ENCODE results near the gene CD79A.

CD79A gene

DNA sequence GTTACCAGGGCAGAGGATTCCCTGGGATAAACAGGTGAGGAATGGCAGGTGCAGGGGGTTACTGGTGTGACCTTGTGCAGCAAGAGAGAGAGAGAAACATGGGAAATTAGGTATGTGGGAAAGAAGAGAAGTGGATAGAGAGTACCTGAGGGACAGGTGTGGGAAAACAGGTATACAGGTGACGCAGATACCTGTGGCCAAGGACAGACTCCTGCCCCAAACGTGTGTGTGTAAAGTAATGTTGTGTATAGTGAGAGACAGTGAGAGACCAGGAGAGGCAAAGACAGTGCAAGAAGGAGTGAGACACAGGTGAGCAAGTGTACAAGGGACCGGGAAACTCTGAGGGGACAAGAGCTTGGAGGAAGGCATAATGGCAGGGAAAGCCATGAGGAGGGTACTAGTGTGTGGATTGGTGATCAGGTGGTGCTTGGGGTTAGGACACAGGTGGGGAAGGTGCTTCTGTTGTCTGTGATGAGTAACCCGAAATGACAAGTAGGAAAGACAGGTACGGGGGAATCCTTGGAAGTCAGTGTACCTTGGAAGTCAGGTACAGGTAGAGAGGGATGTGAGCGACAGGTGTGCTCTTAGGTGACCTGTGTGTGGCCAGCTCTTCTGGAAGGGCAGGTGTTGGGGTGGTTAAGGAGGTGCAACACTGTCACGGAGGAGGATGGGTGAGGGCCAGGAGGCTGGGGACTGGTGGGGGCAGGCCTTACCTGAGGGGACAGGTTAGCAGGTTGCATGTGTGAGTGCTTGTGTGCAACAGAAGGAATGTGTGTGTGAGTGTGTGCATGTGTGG, 48.3 kb downstream of the CD79A start:
- no peak overlapping the region for H3K4me3 ChIP-seq
- no peak for DNase-seq (ENCODE audit: low read depth, low spot score)
- H3K36me3 ChIP-seq (ENCODE audit: insufficient read depth, low read length): no peaks in the 10 kb centered on the region

DNA sequence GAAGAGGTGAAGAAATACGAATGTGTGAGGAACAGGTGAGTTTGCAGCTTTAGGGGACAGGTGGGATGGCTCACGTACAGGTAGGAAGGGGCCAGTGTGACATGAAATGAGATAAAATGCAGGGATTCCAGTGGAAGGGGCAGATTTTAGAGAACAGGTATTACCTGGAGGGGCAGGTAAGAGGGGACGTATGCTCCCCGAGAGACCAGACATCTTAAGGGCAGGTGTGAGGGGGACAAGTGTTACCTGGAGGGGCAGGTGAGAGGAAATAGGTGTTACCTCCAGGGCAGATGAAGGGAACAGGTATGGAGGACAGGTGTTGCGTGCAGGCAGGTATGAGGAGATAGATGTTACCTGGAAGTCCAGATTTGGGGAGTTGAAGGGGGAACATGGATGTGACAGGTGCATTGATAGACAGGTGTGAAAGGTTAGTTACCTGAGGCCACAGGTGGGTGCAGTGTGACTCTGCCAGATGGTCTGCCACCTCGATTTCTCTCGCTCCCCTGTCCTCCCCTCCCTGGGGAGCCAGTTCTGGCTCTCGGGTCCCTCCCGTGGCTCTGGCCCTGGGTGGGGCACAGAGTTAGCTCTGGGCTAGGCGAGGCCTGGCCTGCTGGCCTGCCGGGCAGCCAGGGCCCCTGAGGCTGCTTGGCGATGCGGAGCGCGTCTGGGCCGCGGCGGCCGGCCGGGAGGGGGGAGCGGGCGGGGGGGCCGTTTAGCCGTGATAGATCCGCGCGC, 49.1 kb downstream of the CD79A start:
- no peak for DNase-seq (ENCODE audit: low read depth, low spot score)
- Histone ChIP-seq H3K4me3 (no peak overlapping the region), H3K27ac (no peak overlapping the region), H3K9ac (ENCODE audit: insufficient read length) (no peak overlapping the region), H3K36me3 (ENCODE audit: insufficient read depth, low read length) (no peaks in the 10 kb centered on the region), H3K9me3 (ENCODE audit: low read depth, low read length) (no peaks in the 10 kb centered on the region)
- TF ChIP-seq FOXP2 (optimal IDR thresholded peaks at IDR 0.05; ENCODE audit: control extremely low read depth, extremely low read length, insufficient read depth): no peak
- TF ChIP-seq POLR2AphosphoS5 (IDR thresholded peaks at IDR 0.05; ENCODE audit: borderline replicate concordance, low read depth, low read length): no peak

More for the DNA sequence above, 48.3 kb downstream of the CD79A start:
- Histone ChIP-seq H3K27ac (no peak overlapping the region), H3K9ac (ENCODE audit: insufficient read length) (no peak overlapping the region), H3K9me3 (ENCODE audit: low read depth, low read length) (no peaks in the 10 kb centered on the region)
- TF ChIP-seq POLR2AphosphoS5 (IDR thresholded peaks at IDR 0.05; ENCODE audit: borderline replicate concordance, low read depth, low read length): no peak

DNA sequence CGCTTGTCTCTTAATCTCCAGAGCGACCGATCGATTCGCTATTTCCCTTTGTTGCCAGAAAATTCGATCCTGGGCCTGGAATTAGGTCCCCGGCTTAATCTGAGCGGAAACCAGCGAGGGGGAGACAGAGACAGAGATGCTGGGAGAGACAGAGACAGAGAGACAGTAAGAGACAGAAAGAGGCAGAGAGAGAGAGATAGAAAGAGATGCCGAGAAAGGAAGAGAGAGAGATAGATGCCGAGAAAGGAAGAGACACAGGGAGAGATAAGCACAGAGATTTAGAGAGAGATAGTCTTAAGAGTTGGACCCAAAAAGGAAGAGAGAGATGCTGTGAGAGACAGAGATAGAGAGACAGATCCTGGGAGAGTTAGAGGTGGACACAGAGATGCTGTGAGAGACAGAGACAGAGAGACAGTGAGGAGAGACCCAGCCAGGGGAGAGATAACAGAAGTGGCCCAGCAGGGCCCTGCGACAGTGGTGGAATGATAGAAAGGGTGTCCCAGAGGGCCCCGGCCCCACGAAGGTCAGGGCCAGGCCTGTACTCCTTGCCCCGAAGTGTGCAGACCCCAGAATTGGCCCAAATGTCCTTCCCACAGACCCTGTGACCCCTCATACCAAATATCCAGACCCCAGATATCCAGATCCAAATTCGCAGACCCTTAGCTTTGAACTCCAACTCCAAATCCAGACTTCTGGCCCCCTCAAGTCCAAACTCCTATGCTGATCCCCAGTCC, 49.9 kb downstream of the CD79A start:
- no peaks in the 10 kb centered on the region for H3K9me3 ChIP-seq (ENCODE audit: low read depth, low read length)
- no peak overlapping the region for H3K27ac ChIP-seq
- no peak overlapping the region for H3K9ac ChIP-seq (ENCODE audit: insufficient read length)
- DNase-seq (ENCODE audit: low read depth, low spot score): no peak
- no peak for TF ChIP-seq FOXP2 (optimal IDR thresholded peaks at IDR 0.05; ENCODE audit: control extremely low read depth, extremely low read length, insufficient read depth)
- no peak for TF ChIP-seq POLR2AphosphoS5 (IDR thresholded peaks at IDR 0.05; ENCODE audit: borderline replicate concordance, low read depth, low read length)
- no peak for TF ChIP-seq EZH2 (IDR thresholded peaks at IDR 0.05)
- H3K36me3 ChIP-seq (ENCODE audit: insufficient read depth, low read length): no peaks in the 10 kb centered on the region
- H3K4me3 ChIP-seq: no peak overlapping the region

DNA sequence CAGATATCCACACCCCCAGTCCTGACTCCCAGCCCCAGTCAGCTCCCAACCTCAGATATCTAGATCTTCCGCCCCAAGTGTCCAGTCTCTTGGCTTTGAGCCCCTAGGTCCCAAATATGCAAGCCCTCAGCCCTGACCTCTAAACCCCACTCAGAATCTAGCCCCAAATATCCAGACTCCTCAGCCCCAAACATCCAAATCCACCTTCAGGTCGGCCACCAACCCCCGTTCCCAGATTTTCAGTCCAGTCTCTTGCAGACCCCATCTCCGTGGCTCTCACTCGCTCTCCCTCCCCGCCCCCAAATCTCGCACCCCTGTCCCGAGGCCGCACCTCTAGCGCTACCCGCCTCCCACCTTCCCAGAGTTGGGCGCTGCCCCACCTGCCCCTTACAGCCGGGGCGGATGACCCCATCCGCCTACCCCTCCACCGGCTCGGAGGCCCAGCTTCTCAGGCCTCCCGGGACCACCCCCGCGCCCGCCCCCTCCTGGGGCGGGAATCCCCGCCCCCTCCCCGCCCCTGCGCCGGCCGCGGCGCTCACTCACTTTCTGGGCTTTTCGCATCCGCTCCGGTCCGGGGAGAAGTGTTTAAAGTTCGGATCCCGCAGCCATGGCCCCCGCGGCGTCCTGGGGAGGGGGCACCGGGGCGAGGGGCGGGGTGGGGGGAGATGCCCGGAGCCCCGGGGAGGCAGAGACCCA, 50.6 kb downstream of the CD79A start:
- no peaks in the 10 kb centered on the region for H3K9me3 ChIP-seq (ENCODE audit: low read depth, low read length)
- no peak overlapping the region for H3K27ac ChIP-seq
- peak overlapping the region; percentile 88 for H3K4me3 ChIP-seq
- TF ChIP-seq EZH2 (IDR thresholded peaks at IDR 0.05): no peak
- H3K9ac ChIP-seq (ENCODE audit: insufficient read length): peak overlapping the region; percentile 10
- H3K36me3 ChIP-seq (ENCODE audit: insufficient read depth, low read length): no peaks in the 10 kb centered on the region
- no peak for DNase-seq (ENCODE audit: low read depth, low spot score)

DNA sequence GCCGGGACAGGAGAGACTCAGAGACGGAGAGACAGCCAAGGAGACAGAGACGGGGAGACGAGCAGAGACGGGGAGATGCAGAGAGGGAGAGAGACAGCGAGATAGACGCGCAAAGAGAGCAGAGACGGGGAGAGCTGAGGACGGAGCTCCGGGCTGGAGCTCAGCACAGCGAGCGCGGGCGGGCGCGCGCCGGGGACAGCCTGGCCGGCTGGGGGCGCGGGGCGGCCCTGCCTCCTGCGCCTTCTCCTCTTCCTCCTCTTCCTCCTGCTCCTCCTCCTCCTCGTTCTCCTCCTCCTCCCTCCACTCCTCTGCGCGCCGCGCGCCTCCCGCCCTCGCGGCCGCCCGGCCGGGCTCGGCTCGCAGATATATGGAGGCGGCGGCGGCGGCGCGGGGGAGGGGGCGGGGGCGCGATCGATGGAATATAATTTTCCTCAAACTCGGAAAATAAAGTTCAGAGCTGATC, 51.2 kb downstream of the CD79A start, which contains the start of gene ERFL:
TSS of gene ERFL (minus strand) at position 229 of the 463 bp plus-strand sequence. CDS start 15,530 bp downstream, outside the sequence.
- Histone ChIP-seq H3K9me3 (ENCODE audit: low read depth, low read length) (no peaks in the 10 kb centered on the region), H3K9ac (ENCODE audit: insufficient read length) (peak within 1 kb of the TSS; percentile 10), H3K36me3 (ENCODE audit: insufficient read depth, low read length) (no peaks in the 10 kb centered on the region), H3K27ac (no peak within 1 kb of the TSS), H3K4me3 (peak within 1 kb of the TSS; percentile 88)
- no peak for TF ChIP-seq FOXP2 (optimal IDR thresholded peaks at IDR 0.05; ENCODE audit: control extremely low read depth, extremely low read length, insufficient read depth)
- TF ChIP-seq POLR2AphosphoS5 (IDR thresholded peaks at IDR 0.05; ENCODE audit: borderline replicate concordance, low read depth, low read length): no peak
- no peak for TF ChIP-seq EZH2 (IDR thresholded peaks at IDR 0.05)
- DNase-seq (ENCODE audit: low read depth, low spot score): no peak

DNA sequence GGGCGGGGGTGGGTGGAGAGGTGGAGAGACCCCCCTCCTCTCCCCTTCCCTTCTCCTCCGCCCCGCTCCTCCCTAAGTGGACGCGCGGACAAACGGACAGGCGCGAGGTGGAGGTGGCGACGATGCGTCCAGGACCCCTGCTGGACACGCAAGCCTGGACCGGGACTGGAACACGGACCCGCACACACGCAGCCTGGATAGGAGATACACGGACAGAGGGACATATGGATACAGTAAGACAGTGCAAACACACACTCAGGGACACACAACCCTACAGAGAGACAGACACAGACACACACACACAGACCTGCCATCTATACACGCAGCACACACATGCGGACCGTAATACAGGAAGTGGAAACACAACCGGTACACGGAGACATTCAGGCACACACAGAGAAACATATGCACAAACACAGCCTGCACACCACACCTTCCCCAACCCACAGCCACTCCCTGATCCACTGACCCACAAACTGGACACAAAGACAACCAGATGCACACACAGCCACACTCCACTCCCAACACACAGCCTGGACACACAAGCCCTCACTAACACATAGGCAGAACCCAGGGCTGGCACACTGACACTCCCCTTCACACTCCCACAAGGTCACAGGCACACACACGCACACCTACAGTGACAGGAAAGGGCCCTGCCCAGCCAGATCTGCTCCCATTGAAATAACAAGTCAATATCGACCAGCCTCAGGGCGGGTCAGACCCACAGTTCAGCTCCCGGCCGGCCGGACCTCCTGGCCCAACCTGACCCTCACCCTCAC, 51.9 kb downstream of the CD79A start:
- no peak for DNase-seq (ENCODE audit: low read depth, low spot score)
- peak overlapping the region; percentile 10 for H3K9ac ChIP-seq (ENCODE audit: insufficient read length)
- peak overlapping the region; percentile 88 for H3K4me3 ChIP-seq
- H3K27ac ChIP-seq: no peak overlapping the region
- no peaks in the 10 kb centered on the region for H3K9me3 ChIP-seq (ENCODE audit: low read depth, low read length)
- no peak for TF ChIP-seq FOXP2 (optimal IDR thresholded peaks at IDR 0.05; ENCODE audit: control extremely low read depth, extremely low read length, insufficient read depth)
- no peak for TF ChIP-seq POLR2AphosphoS5 (IDR thresholded peaks at IDR 0.05; ENCODE audit: borderline replicate concordance, low read depth, low read length)
- TF ChIP-seq EZH2 (IDR thresholded peaks at IDR 0.05): no peak
- H3K36me3 ChIP-seq (ENCODE audit: insufficient read depth, low read length): no peaks in the 10 kb centered on the region

DNA sequence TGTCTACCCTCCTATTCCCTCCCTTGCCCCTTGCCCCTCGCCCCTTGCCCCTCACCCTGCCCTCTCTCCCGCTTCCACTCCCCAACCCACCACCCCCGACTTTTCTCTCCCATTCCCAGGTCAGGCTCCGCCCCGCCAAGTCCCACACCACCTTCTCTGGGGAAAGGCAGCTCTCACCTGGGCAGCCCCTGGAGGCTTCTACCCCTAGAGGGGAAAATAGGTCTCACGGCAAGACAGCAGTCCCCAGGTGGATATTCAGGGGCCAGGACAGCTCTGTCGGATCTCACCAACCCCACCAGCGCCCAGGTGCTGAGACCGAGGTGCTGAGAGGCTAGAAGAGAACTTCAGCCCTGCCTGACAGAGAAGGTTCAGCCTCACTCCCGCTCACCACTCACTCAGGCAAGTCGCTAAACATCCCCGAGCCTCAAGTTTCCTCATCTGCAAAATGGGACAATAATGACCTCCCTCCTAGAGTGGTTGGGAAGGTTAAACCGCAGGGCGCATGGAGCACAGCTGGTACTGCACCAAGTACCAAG, 52.5 kb downstream of the CD79A start:
- Histone ChIP-seq H3K9me3 (ENCODE audit: low read depth, low read length) (no peaks in the 10 kb centered on the region), H3K27ac (no peak overlapping the region), H3K9ac (ENCODE audit: insufficient read length) (no peak overlapping the region), H3K36me3 (ENCODE audit: insufficient read depth, low read length) (no peaks in the 10 kb centered on the region), H3K4me3 (no peak overlapping the region)
- no peak for DNase-seq (ENCODE audit: low read depth, low spot score)
- TF ChIP-seq FOXP2 (optimal IDR thresholded peaks at IDR 0.05; ENCODE audit: control extremely low read depth, extremely low read length, insufficient read depth): no peak
- TF ChIP-seq POLR2AphosphoS5 (IDR thresholded peaks at IDR 0.05; ENCODE audit: borderline replicate concordance, low read depth, low read length): no peak
- TF ChIP-seq EZH2 (IDR thresholded peaks at IDR 0.05): no peak
